IPS-NIHi7 (cell line): ENCODE results near the gene RTN4R.
"Not testable (repeated sequence)": the region's sequence is repeated elsewhere in the genome, so short reads cannot be mapped to it uniquely, and the experiment has no call there.

Experiments used
- DNase-seq: peaks from one replicate; pipeline ENCODE4 v3.0.0; 2012; ENCODE audit warnings: mixed read lengths; ENCODE audit errors: extremely low spot score

Gene RTN4R

GRCh38 chr22:20305894-20306645 lies 38.0 kb upstream of the RTN4R start:
- no peak for DNase-seq

- DNase-seq: not testable (repeated sequence)
Observed at GRCh38 chr22:20305230-20305893, 37.2 kb upstream of the RTN4R start.

- DNase-seq: no peak
Observed at GRCh38 chr22:20304646-20305045, 36.5 kb upstream of the RTN4R start.

- DNase-seq: not testable (repeated sequence)
Observed at GRCh38 chr22:20303229-20303534, 35.1 kb upstream of the RTN4R start.

- no peak for DNase-seq
Observed at GRCh38 chr22:20302438-20303228, 34.5 kb upstream of the RTN4R start.

- DNase-seq: no peak
Observed at GRCh38 chr22:20299746-20300136, 31.6 kb upstream of the RTN4R start.

GRCh38 chr22:20298803-20299745 lies 31.0 kb upstream of the RTN4R start:
- DNase-seq: peak; percentile 91

GRCh38 chr22:20298110-20298802 lies 30.1 kb upstream of the RTN4R start:
- no peak for DNase-seq

GRCh38 chr22:20297414-20298109 lies 29.4 kb upstream of the RTN4R start:
- DNase-seq: no peak

GRCh38 chr22:20296598-20296997 lies 28.5 kb upstream of the RTN4R start:
- DNase-seq: no peak

- DNase-seq: no peak
Observed at GRCh38 chr22:20295262-20296064, 27.3 kb upstream of the RTN4R start.

- DNase-seq: no peak
Observed at GRCh38 chr22:20292673-20293232, 24.6 kb upstream of the RTN4R start.

GRCh38 chr22:20292108-20292507 lies 24.0 kb upstream of the RTN4R start:
- DNase-seq: no peak

GRCh38 chr22:20291604-20292063 lies 23.5 kb upstream of the RTN4R start:
- no peak for DNase-seq

GRCh38 chr22:20291249-20291586 lies 23.1 kb upstream of the RTN4R start:
- DNase-seq: no peak

GRCh38 chr22:20290578-20291248 lies 22.6 kb upstream of the RTN4R start:
- DNase-seq: no peak

GRCh38 chr22:20290045-20290392 lies 21.9 kb upstream of the RTN4R start:
- no peak for DNase-seq

GRCh38 chr22:20289182-20290044 lies 21.3 kb upstream of the RTN4R start:
- not testable (repeated sequence) for DNase-seq
